NCI-H82 treated with DMSO at 0.1 percent for 48 hours (cell line): ENCODE measurements around the gene ARHGAP15.

ENCODE experiments used
- DNase-seq: peaks from one replicate; lab custom pipeline; 2025; ENCODE audit not compliant: unreplicated experiment; lab: John Stamatoyannopoulos, UW

ARHGAP15 gene

GRCh38 chr2:143611336-143611735, 482.1 kb downstream of the ARHGAP15 start:
- no peak for DNase-seq

DNA sequence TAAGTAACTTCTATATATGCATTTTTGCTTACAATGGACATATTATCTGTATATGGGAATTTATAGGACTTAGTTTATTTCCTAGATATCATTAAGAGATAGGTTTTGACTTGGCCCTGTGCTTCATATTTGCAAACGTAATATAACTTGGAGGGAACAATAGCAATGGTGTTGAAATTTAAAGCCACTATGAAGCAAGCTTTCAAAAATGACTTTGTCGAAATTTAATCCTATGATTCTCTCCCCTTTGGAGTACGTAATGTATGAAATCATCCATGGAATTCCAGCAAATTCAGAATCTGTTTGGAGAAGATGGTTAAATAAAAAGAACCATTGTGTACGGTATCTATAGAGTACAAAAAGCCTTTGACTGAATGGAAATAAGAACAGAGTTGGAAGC, 486.3 kb downstream of the ARHGAP15 start:
- no peak for DNase-seq

DNA sequence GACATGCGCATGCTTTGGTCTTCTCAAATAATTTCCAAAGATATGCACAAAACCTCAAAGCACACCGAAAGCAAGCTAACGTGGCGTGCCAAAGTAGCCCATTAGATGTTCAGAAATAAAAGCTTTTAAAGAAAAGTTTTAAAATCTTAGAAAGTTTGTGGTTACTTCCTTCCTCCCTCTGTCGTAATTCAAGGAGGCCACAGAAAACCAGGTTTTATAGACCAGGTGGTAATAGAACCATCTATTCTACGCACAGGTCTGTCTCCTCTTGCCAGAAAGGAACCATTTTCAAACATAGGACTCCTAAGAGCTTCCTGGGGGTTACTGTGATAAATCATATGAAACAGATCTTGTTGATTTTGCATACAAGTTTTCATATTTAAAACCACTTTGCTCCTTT, 487.2 kb downstream of the ARHGAP15 start:
- DNase-seq: no peak

- DNase-seq: no peak
Measured at GRCh38 chr2:143617803-143618415, 488.7 kb downstream of the ARHGAP15 start.

- DNase-seq: no peak
Measured at GRCh38 chr2:143622106-143622505, 492.9 kb downstream of the ARHGAP15 start.

- no peak for DNase-seq
Measured at GRCh38 chr2:143623231-143623908, 494.2 kb downstream of the ARHGAP15 start.

DNA sequence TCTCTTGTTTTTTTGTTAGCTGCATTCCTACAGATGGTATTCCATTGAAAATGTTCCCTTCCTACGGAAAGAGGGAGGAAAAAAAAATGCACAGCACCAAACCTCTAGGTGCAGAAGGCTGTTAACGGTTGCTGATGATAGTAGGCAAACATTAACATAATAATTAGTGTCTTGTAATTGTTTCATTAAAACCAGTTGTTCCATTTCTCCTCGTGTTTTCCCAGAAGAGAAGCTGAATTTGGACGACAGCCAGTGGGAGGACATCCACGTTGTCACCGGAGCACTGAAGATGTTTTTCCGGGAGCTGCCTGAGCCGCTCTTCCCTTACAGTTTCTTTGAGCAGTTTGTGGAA, 494.7 kb downstream of the ARHGAP15 start:
- DNase-seq: no peak

GRCh38 chr2:143629340-143629739, 500.1 kb downstream of the ARHGAP15 start:
- DNase-seq: no peak

DNA sequence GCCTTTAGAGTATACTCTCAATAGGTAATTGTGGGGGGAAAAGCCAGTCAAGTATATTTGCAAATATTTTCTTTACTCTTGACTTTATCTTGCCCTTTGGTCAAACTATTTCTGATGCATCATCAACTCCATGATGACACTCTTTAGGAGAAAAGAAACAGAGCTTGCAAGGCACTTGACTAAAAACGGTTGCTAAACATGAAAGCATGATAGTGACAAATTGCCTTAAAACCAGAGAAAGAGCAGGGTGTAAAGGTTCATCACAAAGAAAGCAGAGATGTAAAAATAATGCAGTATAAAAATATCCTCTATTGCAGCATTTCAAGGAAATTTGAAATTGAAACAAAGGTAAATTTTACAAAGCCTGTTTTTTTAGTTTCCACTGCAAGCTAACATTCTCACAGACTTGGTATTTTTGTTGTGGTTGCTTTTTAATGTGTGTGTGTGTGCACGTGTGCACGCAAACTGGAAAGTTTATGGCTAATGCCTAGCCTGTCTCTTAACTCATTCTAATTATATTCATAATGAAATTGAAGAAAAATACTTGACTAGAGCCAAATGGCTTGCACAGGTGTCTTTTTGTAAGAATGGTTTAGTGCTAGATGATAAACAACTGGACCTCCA, 503.6 kb downstream of the ARHGAP15 start:
- no peak for DNase-seq

DNA sequence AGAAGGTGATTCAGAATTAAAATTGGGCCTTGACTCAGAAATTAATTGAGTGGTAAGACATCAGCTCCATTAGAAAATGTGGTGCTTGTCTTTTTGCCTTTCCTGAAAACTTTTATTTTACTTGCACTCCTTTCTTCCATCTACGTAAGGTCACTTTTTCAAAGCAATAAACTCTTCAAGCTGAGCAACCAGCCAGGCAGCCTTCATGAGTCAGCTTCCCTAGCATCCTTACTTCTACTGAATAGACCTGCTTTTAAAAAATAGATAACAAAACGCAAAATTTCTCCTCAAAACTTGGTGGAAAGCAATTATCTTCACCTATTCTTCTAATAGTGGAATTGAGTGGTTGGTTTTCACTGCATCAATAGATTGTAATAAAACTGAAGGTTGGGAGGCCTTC, 504.2 kb downstream of the ARHGAP15 start:
- no peak for DNase-seq

GRCh38 chr2:143635302-143635701, 506.1 kb downstream of the ARHGAP15 start:
- no peak for DNase-seq

- DNase-seq: no peak
Measured at GRCh38 chr2:143635936-143636335, 506.7 kb downstream of the ARHGAP15 start.

GRCh38 chr2:143640826-143641225, 511.6 kb downstream of the ARHGAP15 start:
- DNase-seq: no peak

- no peak for DNase-seq
Measured at GRCh38 chr2:143645921-143646645, 516.9 kb downstream of the ARHGAP15 start.

DNA sequence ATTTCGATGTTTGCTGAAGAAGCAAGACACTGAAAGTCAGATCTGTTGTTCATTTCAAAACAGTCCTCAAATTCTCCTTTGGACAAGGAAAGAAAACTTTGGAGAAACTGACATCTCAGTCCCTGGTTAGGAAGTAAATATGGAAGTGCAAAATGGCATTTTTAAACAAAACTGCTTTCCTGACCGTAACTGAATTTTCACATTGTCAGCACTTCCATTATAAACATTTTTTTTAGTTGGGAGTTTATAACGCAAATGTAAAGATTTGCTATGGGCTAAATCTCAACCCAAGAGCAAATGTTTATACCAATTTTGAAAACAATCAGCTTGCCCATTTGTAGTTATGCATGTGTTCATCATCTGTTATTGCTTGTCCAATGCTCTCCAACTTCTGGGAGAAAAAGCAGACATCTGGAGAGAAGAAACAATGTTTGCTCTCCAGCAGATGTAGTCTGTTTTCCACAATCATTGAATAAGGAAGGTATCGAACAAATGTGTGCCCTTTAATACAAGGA, 520.1 kb downstream of the ARHGAP15 start:
- DNase-seq: no peak

DNA sequence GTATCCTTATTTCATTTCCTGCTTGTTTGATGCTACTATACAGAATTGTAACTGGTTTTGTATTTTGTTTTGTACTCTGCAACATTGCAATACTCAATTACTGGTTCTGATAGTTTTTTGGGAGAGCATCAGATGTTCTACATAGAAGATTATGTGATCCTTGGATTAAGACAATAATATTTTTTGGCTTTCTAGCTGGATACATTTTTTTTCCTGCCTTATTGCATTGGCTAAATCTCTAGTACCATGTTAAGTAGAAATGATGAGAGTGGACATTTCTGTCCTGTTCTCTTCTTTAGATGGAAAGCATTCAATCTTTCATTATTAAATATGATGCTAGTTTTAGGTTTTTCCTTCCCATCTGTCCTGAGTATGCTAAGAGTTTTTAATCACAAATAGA, 523.5 kb downstream of the ARHGAP15 start:
- no peak for DNase-seq

DNA sequence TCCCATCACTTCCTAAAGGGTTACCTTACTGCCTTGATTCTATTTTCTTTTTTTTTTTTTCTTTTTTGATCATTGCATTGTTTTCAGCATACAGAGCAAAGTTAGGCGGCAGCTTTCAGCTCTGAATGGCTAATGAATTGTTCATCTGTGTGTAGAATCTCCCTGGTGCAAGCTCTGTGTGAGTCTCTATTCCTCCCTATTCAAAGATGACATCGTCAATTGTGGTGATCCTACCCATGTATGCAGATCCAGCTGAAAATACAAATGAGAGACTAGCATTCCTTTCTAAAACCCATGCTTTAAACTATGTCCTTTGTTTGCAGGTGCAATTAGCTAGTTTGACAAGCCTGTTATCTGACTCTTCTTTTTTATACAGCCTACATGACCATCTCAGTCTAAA, 539.0 kb downstream of the ARHGAP15 start:
- no peak for DNase-seq

- DNase-seq: no peak
Measured at GRCh38 chr2:143674051-143674450, 544.8 kb downstream of the ARHGAP15 start.

DNA sequence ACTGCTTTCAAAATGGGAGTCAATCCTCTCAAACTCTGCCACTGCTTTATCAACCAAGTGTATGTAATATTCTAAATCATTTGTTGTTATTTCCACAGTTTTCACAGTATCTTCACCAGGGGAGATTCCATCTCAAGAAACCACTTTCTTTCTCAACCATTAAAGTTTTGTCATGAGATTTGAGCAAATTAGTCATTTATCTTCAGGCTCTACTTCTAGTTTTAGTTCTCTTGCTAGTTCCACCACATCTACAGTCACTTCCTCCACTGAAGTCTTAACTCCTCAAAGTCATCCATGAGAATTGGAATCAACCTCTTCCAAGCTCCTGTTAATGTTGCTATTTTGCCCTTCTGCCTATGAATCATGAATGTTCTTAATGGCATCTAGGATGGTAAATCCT, 545.8 kb downstream of the ARHGAP15 start:
- no peak for DNase-seq

DNA sequence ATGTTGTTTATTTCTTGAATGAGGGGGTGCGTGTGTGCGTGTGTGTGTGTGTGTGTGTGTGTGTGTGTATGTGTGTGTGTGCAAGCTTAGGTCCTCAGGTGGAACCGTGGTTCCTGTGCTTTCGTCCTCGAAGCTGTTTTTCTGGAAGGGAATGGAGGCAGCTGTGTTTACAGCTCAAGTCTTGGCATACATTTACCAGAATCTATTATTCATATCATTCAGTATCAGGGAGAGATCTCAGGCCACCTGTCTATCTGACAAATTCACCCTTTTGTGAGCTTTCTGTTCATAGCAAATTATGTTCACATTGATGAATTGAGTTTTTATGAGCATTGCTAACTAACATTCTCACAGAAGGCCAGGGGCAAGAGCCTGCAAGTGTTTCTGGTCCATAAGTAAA, 550.4 kb downstream of the ARHGAP15 start:
- DNase-seq: no peak

- no peak for DNase-seq
Measured at GRCh38 chr2:143680885-143681405, 551.7 kb downstream of the ARHGAP15 start.
